GM04503 (cell line): ENCODE data around the gene TTLL11.
"Not testable (repeated sequence)": the region's sequence is repeated elsewhere in the genome, so short reads cannot be mapped to it uniquely, and the experiment has no call there.

Source experiments
- DNase-seq: peaks from one replicate; pipeline ENCODE4 v3.0.0-alpha.2; 2012; ENCODE audit warnings: low read depth

TTLL11 gene

GRCh38 chr9:121902461-121903135 lies 190.5 kb downstream of the TTLL11 start:
- peak; percentile 100 for DNase-seq

GRCh38 chr9:121901616-121902015 lies 191.5 kb downstream of the TTLL11 start:
- no peak for DNase-seq

- no peak for DNase-seq
These were observed 192.9 kb downstream of the TTLL11 start for GRCh38 chr9:121900163-121900562.

GRCh38 chr9:121898856-121899255 lies 194.3 kb downstream of the TTLL11 start:
- no peak for DNase-seq

GRCh38 chr9:121897140-121897539 lies 196.0 kb downstream of the TTLL11 start:
- DNase-seq, result no peak

GRCh38 chr9:121896545-121896943 lies 196.6 kb downstream of the TTLL11 start:
- no peak for DNase-seq

- no peak for DNase-seq
These were observed 197.1 kb downstream of the TTLL11 start for GRCh38 chr9:121895818-121896544.

- no peak for DNase-seq
These were observed 197.8 kb downstream of the TTLL11 start for GRCh38 chr9:121895358-121895757.

- not testable (repeated sequence) for DNase-seq
These were observed 198.7 kb downstream of the TTLL11 start for GRCh38 chr9:121894380-121894779.

- DNase-seq, result no peak
These were observed 199.3 kb downstream of the TTLL11 start for GRCh38 chr9:121893786-121894185.

- no peak for DNase-seq
These were observed 200.4 kb downstream of the TTLL11 start for GRCh38 chr9:121892706-121893105.

GRCh38 chr9:121890746-121891145 lies 202.4 kb downstream of the TTLL11 start:
- DNase-seq, result no peak

GRCh38 chr9:121889990-121890563 lies 203.0 kb downstream of the TTLL11 start:
- no peak for DNase-seq

GRCh38 chr9:121888438-121888775 lies 204.7 kb downstream of the TTLL11 start:
- DNase-seq, result peak; percentile 56

- DNase-seq, result no peak
These were observed 205.3 kb downstream of the TTLL11 start for GRCh38 chr9:121887553-121888437.

- DNase-seq, result no peak
These were observed 206.2 kb downstream of the TTLL11 start for GRCh38 chr9:121886759-121887485.

- DNase-seq, result no peak
These were observed 207.7 kb downstream of the TTLL11 start for GRCh38 chr9:121885345-121885901.

GRCh38 chr9:121884057-121884541 lies 209.0 kb downstream of the TTLL11 start:
- no peak for DNase-seq

GRCh38 chr9:121883281-121884056 lies 209.6 kb downstream of the TTLL11 start:
- no peak for DNase-seq

GRCh38 chr9:121881920-121882500 lies 211.1 kb downstream of the TTLL11 start:
- DNase-seq, result no peak
